Caco-2 (cell line): ENCODE data around the gene EEPD1. TPM values are rescaled to one million over a fixed set of nuclear protein-coding genes. Genes with fewer than 3 reads are reported as not detected.
"Not testable (repeated sequence)": the region's sequence is repeated elsewhere in the genome, so short reads cannot be mapped to it uniquely, and the experiment has no call there.

ENCODE experiments used
- BruUV-seq: library from RNA; stranded (reverse); fragments of 400-500 nt; replicated peaks from 2 replicates; lab custom pipeline; 2021; lab: Mats Ljungman, UMichigan
- CTCF ChIA-PET: fragments of 300-600 bp; sonication (Branson Sonifier 250); formaldehyde crosslinking; loops from one replicate; lab custom pipeline; 2022; ENCODE audit warnings: antibody characterized with exemption; lab: Charles Lee
- POLR2A ChIA-PET: fragments of 300-600 bp; sonication (Branson Sonifier 250); formaldehyde crosslinking; loops from one replicate; lab custom pipeline; 2022; ENCODE audit warnings: antibody characterized with exemption; lab: Charles Lee
- DNase-seq, 2 experiments: peaks; one replicate each; pipeline versions ENCODE4 v3.0.0 to v3.0.0-alpha.2; 2020 to 2022
- H3K27me3 ChIP-seq: replicated peaks from 2 replicates; pipeline ENCODE4 v1.6.0; 2011; ENCODE audit warnings: low read length; ENCODE audit not compliant: control insufficient read depth, insufficient read depth
- H3K36me3 ChIP-seq: 2 replicates; pipeline ENCODE4 v1.5.1; 2011; ENCODE audit warnings: low read length; ENCODE audit not compliant: control insufficient read depth, insufficient read depth
- H3K4me1 ChIP-seq: fragments of 250-450 bp; sonication (Bioruptor Pico); 2 replicates; pipeline ENCODE4 v1.5.1; 2020; ENCODE audit warnings: mild to moderate bottlenecking
- H3K4me3 ChIP-seq: 2 replicates; pipeline ENCODE4 v1.5.1; 2011; ENCODE audit warnings: low read depth, mild to moderate bottlenecking, control low read depth, low read length
- H3K9me3 ChIP-seq: fragments of 250-450 bp; sonication (Bioruptor Pico); 2 replicates; pipeline ENCODE4 v1.5.1; 2020; ENCODE audit warnings: mild to moderate bottlenecking, moderate library complexity
- H3K27ac Mint-ChIP-seq: one replicate; pipeline ENCODE4 v1.8.0; 2022; ENCODE audit warnings: mixed read lengths; ENCODE audit not compliant: unreplicated experiment
- H3K27me3 Mint-ChIP-seq: one replicate; pipeline ENCODE4 v1.8.0; 2022; ENCODE audit warnings: mixed read lengths; ENCODE audit not compliant: insufficient read depth, unreplicated experiment
- H3K36me3 Mint-ChIP-seq: one replicate; pipeline ENCODE4 v1.8.0; 2022; ENCODE audit warnings: mild to moderate bottlenecking, mixed read lengths; ENCODE audit not compliant: insufficient read depth, unreplicated experiment
- H3K4me1 Mint-ChIP-seq: one replicate; pipeline ENCODE4 v1.8.0; 2022; ENCODE audit warnings: low read depth, mixed read lengths; ENCODE audit not compliant: unreplicated experiment
- H3K4me3 Mint-ChIP-seq: one replicate; pipeline ENCODE4 v1.8.0; 2022; ENCODE audit warnings: mild to moderate bottlenecking, moderate library complexity, mixed read lengths; ENCODE audit not compliant: unreplicated experiment
- H3K9me3 Mint-ChIP-seq: one replicate; pipeline ENCODE4 v1.8.0; 2022; ENCODE audit warnings: mixed read lengths; ENCODE audit not compliant: unreplicated experiment
- intact Hi-C: fragments of 100-400 bp; cut with micrococcal nuclease; formaldehyde crosslinking; loops from one replicate; pipeline ENCODE4 v1.10.0; 2022; ENCODE audit not compliant: unreplicated experiment
- total RNA-seq: library from RNA; stranded (reverse); gene quantifications from 2 replicates; pipeline ENCODE4 v1.2.3, GENCODE V29; 2022
- TF ChIP-seq, protein P1 (sequence below), 2 experiments: fragments of 200-600 bp in 1 of 2; IDR thresholded peaks; 1 replicate in 1 of 2; 2 replicates in 1 of 2; pipeline versions ENCODE4 v1.5.1 to v1.8.0; 2011 to 2022; ENCODE audit warnings: antibody characterized with exemption in 1 of 2, control low read depth in 1 of 2, inconsistent platforms in 1 of 2, low read depth in 1 of 2, low read length in 1 of 2, mild to moderate bottlenecking in 1 of 2, moderate library complexity in 1 of 2; ENCODE audit not compliant: insufficient read depth in 1 of 2, severe bottlenecking in 1 of 2, unreplicated experiment in 1 of 2

EEPD1 gene
- total RNA-seq, 1 experiment from 2014 or later, result 1.8 TPM

DNA sequence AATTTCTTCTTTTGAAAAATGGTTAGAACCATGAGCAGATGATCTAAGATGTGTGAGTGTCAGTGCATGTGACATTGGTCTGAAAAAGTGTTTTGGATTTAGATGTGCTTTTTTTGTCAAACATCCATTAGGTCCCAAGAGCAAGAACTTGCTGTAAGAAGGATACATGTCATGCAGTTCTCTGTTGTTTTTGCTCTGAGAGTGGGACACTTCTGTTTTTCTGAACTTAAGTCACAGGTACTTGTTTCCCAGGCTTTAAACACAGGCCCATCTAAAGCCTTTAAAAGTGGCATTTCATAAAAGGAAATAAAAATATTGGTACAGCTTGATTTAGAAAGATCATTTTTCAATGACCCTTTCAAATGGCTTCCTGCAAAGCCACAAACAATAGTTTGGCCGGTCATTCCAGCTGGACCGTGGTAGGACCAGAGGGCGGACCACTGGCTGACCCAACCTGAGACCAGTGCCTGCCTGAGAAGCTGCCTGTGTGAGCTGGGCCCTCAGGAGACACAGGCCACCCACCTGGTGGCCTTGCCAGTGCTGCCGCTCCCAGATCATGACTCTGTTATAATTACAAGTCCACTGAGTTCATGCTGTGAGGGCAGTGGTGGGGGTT is 92.7 kb downstream of the EEPD1 start:
- DNase-seq, result no peak
- Histone ChIP-seq H3K4me3 (no peak overlapping the region), H3K4me1 (no peaks in the 10 kb centered on the region), H3K27me3 (no peaks in the 10 kb centered on the region), H3K36me3 (no peaks in the 10 kb centered on the region), H3K9me3 (no peaks in the 10 kb centered on the region)
- ChIA-PET CTCF (no interaction called here), POLR2A (no interaction called here)
- Mint-ChIP-seq H3K36me3 (no peaks in the 10 kb centered on the region), H3K4me1 (no peaks in the 10 kb centered on the region), H3K4me3 (no peak overlapping the region), H3K27ac (no peak overlapping the region), H3K27me3 (no peaks in the 10 kb centered on the region), H3K9me3 (no peaks in the 10 kb centered on the region)
- no TSS peak for BruUV-seq
- TF ChIP-seq, protein P1, sequence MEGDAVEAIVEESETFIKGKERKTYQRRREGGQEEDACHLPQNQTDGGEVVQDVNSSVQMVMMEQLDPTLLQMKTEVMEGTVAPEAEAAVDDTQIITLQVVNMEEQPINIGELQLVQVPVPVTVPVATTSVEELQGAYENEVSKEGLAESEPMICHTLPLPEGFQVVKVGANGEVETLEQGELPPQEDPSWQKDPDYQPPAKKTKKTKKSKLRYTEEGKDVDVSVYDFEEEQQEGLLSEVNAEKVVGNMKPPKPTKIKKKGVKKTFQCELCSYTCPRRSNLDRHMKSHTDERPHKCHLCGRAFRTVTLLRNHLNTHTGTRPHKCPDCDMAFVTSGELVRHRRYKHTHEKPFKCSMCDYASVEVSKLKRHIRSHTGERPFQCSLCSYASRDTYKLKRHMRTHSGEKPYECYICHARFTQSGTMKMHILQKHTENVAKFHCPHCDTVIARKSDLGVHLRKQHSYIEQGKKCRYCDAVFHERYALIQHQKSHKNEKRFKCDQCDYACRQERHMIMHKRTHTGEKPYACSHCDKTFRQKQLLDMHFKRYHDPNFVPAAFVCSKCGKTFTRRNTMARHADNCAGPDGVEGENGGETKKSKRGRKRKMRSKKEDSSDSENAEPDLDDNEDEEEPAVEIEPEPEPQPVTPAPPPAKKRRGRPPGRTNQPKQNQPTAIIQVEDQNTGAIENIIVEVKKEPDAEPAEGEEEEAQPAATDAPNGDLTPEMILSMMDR (IDR thresholded peaks at IDR 0.05; ENCODE audit: insufficient read depth in 1 of 2, low read depth in 1 of 2, low read length in 1 of 2, severe bottlenecking in 1 of 2, unreplicated experiment in 1 of 2), result no peak
- intact Hi-C loops, result no loop called here

- H3K4me1 ChIP-seq, result no peaks in the 10 kb centered on the region
- no peaks in the 10 kb centered on the region for H3K4me1 Mint-ChIP-seq
- H3K27ac Mint-ChIP-seq, result no peak overlapping the region
- intact Hi-C loops, result no loop called here
- H3K9me3 ChIP-seq, result 0 out of 2 replicates have a peak, but pooled peaks cover 4% of the 10 kb centered on the region
- no peaks in the 10 kb centered on the region for H3K36me3 ChIP-seq
- no peaks in the 10 kb centered on the region for H3K36me3 Mint-ChIP-seq
- H3K9me3 Mint-ChIP-seq, result peaks cover 17% of the 10 kb centered on the region
- TF ChIP-seq, protein P1 (IDR thresholded peaks at IDR 0.05; ENCODE audit: insufficient read depth in 1 of 2, low read depth in 1 of 2, low read length in 1 of 2, severe bottlenecking in 1 of 2, unreplicated experiment in 1 of 2), result no peak
- BruUV-seq, result no TSS peak
- H3K27me3 Mint-ChIP-seq, result no peaks in the 10 kb centered on the region
- H3K4me3 Mint-ChIP-seq, result no peak overlapping the region
- H3K4me3 ChIP-seq, result no peak overlapping the region
- H3K27me3 ChIP-seq, result no peaks in the 10 kb centered on the region
- POLR2A ChIA-PET, result no interaction called here
- CTCF ChIA-PET, result interaction anchor here (0.6 kb wide), 1 partner anchor 552 kb away, joined by 6 read pairs; no protein-coding TSS in a partner anchor
- DNase-seq, result no peak
These were observed 96.0 kb downstream of the EEPD1 start for GRCh38 chr7:36249091-36249490.

DNA sequence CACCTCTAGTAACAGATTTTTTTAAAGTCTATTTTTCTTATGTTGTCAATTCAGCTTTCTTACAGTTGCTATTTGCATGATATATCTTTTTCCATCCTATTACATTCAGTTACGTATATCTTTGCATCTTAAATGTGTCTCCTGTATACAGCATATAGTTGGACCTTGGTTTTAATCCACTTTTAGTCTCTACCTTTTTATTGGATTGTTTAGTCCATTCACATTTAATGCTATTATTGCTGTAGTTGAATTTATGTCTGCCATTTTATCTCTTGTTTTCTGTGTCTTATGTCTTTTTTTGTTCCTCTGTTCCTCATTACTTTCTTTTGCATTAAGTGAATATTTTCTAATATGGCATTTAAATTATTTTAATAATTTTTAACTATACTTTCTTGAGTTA is 100.6 kb downstream of the EEPD1 start:
- Histone ChIP-seq H3K27me3 (no peaks in the 10 kb centered on the region), H3K9me3 (0 out of 2 replicates have a peak, but pooled peaks cover 4% of the 10 kb centered on the region), H3K4me1 (peaks cover 7% of the 10 kb centered on the region), H3K4me3 (no peak overlapping the region), H3K36me3 (no peaks in the 10 kb centered on the region)
- peaks cover 13% of the 10 kb centered on the region for H3K4me1 Mint-ChIP-seq
- no TSS peak for BruUV-seq
- TF ChIP-seq, protein P1 (IDR thresholded peaks at IDR 0.05; ENCODE audit: insufficient read depth in 1 of 2, low read depth in 1 of 2, low read length in 1 of 2, severe bottlenecking in 1 of 2, unreplicated experiment in 1 of 2), result no peak
- H3K4me3 Mint-ChIP-seq, result no peak overlapping the region
- peaks cover 49% of the 10 kb centered on the region for H3K9me3 Mint-ChIP-seq
- no peak overlapping the region for H3K27ac Mint-ChIP-seq
- ChIA-PET CTCF (no interaction called here), POLR2A (no interaction called here)
- no peaks in the 10 kb centered on the region for H3K27me3 Mint-ChIP-seq
- H3K36me3 Mint-ChIP-seq, result no peaks in the 10 kb centered on the region
- DNase-seq, result no peak
- intact Hi-C loops, result no loop called here

DNA sequence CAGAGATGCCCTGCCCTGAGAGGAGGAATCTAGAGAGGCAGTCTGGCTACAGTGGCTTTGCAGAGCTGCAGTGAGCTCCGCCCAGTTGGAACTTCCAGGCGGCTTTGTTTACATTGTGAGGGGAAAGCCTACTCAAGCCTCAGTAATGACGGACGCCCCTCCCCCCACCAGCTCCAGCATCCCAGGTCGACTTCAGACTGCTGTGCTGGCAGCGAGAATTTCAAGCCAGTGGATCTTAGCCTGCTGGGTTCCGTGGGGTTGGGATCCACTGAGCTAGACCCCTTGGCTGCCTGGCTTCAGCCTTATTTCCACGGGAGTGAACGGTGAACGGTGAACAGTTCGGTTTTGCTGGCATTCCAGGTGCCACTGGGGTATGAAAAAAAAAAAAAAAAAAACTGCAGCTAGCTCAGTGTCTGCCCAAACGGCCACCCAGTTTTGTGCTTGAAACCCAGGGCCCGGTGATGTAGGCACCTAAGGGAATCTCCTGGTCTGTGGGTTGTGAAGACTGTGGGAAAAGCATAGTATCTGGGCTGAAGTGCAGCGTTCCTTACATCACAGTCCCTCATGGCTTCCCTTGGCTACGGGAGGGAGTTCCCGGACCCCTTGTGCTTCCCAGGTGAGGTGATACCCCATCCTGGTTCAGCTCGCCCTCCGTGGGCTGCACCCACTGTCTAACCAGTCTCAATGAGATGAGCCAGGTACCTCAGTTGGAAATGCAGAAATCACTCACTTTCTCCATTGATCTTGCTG is 105.6 kb downstream of the EEPD1 start:
- H3K9me3 Mint-ChIP-seq, result peaks cover 36% of the 10 kb centered on the region
- CTCF ChIA-PET, result interaction anchor here (0.7 to 1.1 kb wide), 6 partner anchors 14 to 283 kb away, joined by 3 to 5 read pairs (median 4); no protein-coding TSS in a partner anchor

More for the DNA sequence above, 105.6 kb downstream of the EEPD1 start:
- H3K27me3 ChIP-seq, BruUV-seq, H3K9me3 ChIP-seq, H3K27me3 Mint-ChIP-seq, H3K36me3 ChIP-seq, H3K36me3 Mint-ChIP-seq: not testable (repeated sequence)
- peak; percentile 85 to 90 for DNase-seq
- Mint-ChIP-seq H3K4me1 (peaks cover 21% of the 10 kb centered on the region), H3K4me3 (peak overlapping the region; percentile 69), H3K27ac (peak overlapping the region; percentile 63)
- Histone ChIP-seq H3K4me3 (peak overlapping the region; percentile 24), H3K4me1 (peaks cover 11% of the 10 kb centered on the region)
- POLR2A ChIA-PET, result interaction anchor here (0.6 kb wide), 1 partner anchor 27 kb away, joined by 3 read pairs; no protein-coding TSS in a partner anchor
- intact Hi-C loops, result loop anchor here (2.0 kb wide), 1 partner anchor 106 kb away; the partner anchor contains the start of gene EEPD1
